Stimulated activated CD8-positive, alpha-beta memory T cell treated with anti-CD3 and anti-CD28 coated beads, Interleukin-15, amount 100 ng/mL, for 48 hours (primary cell): Measurements from ENCODE around the gene GAP43.
"Not testable (repeated sequence)": the region's sequence is repeated elsewhere in the genome, so short reads cannot be mapped to it uniquely, and the experiment has no call there.

Experiments used
- DNase-seq, 2 donors: peaks; one replicate each; pipeline ENCODE4 v3.0.0-alpha.2; 2020; ENCODE audit warnings: low read depth in 2 of 2

Gene GAP43

GRCh38 chr3:115697263-115698053 lies 74.1 kb downstream of the GAP43 start:
- no peak for DNase-seq

GRCh38 chr3:115698851-115699591 lies 75.7 kb downstream of the GAP43 start:
- no peak for DNase-seq

DNA sequence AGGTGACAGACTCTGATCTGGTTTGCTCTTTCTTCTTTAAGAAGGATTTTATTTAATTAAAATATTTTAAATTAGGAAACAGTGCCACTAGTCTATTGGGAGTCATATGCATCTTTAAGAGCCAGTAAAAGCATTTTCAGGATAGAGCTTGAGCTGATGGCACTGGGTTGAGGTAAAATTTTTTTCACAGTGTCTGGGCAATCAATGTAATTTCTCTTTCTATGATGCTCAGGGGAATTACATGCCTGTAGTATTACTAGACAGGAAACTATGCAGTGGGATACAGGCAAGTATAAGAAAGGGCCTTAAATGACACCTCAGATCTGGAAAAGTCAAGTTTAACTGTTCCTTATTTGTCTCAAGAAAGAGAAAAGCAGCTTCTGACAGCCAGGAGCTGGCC lies 76.4 kb downstream of the GAP43 start:
- no peak for DNase-seq

- DNase-seq = no peak
Observed at GRCh38 chr3:115702598-115702997, 79.3 kb downstream of the GAP43 start.

GRCh38 chr3:115704661-115705338 lies 81.5 kb downstream of the GAP43 start:
- no peak for DNase-seq

- DNase-seq = no peak
Observed at GRCh38 chr3:115706311-115706829, 83.1 kb downstream of the GAP43 start.

DNA sequence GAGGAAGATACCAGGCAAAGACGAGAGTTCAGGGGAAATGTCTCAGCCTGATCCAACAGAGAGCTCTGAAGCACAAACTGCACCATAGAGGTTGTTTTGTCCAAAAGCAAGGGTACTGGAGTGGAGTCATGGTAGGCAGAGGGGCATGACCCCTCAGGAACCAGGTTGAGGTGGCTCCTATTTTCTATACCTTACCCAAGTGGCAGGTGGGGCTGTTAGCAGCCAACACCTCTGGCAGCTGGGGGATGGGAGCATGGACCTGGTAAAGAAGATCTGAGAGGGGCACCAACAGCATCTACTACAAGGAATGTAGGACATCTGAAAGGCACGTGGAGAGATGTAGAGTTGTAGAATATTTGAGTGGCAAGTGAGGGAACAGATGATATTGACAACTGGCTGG lies 85.2 kb downstream of the GAP43 start:
- DNase-seq = no peak

- no peak for DNase-seq
Observed at GRCh38 chr3:115709093-115709492, 85.8 kb downstream of the GAP43 start.

- no peak for DNase-seq
Observed at GRCh38 chr3:115709931-115710330, 86.6 kb downstream of the GAP43 start.

- DNase-seq = no peak
Observed at GRCh38 chr3:115710799-115711198, 87.5 kb downstream of the GAP43 start.

DNA sequence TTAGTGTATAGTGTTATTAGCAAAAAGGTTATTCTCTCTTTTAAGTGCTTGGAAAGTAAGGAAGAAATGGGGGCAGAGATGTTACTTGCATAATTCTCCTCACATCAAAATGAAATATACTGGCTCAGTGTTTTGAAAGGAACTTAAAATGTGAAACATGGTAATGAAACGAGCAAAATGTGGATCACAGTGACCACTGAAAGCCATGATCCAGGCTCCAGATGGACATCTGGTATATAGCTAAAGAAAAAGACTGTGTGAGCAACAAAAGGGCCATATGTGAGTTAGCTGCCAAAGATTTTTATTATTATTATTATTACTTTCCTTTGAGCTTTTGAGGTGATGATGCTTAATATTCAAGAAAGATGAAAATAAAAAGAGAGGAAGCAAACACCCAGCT lies 89.6 kb downstream of the GAP43 start:
- DNase-seq = no peak

DNA sequence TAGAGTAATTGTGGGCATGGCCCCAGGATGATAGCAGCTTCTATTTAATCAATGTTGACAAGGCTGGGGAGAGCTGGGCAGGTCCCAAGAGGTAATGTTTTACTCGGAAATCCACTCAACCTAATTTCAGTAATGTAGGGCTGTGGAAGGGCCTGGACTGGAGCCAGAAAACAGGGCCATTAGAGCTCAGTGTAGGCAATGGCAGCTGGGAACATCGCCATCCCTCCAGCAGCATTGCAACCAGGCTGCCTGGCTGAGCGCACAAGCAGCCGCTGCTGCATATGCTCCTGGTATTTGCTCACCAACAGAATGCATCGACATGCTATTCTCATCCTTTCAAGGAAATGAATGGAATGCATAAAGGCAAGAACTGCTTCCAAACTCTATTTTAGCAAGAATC lies 90.0 kb downstream of the GAP43 start:
- DNase-seq = no peak

- no peak for DNase-seq
Observed at GRCh38 chr3:115715241-115715745, 92.0 kb downstream of the GAP43 start.

DNA sequence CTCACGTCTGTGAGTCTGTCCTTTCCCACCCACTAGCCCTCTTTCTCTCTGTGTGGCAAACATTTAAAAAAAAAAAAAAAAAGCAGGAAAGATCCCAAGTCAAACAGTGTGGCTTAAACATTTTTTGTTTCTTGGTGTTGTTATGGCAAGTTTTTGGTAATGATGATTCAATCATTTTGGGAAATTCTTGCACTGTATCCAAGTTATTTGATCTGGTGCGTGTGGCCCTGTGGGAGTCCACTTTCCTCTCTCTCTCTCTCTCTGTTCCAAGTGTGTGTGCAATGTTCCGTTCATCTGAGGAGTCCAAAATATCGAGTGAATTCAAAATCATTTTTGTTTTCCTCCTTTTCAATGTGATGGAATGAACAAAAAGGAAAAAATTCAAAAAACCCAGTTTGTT lies 97.7 kb downstream of the GAP43 start:
- no peak for DNase-seq

DNA sequence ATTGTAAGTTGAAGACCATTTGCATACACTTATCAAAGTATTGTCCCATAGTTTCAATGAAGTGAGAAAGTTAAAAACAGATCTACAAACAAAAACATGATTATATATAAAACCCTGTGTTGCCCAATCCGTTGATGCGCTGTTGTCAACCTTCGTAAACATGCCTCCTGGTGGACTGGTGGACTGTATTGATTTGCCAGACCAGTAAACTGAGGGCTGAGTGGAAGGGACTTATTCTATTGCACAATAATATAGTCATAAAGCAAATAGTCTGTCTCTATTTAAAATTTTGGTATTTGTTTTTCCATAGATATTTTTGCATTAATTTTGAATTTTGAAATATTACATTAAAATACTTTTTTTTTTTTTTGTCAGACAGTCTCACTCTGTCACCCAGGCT lies 102.5 kb downstream of the GAP43 start:
- no peak for DNase-seq

GRCh38 chr3:115727135-115727534 lies 103.8 kb downstream of the GAP43 start:
- no peak for DNase-seq

- no peak for DNase-seq
Observed at GRCh38 chr3:115728013-115728412, 104.7 kb downstream of the GAP43 start.

- not testable (repeated sequence) for DNase-seq
Observed at GRCh38 chr3:115736341-115736740, 113.0 kb downstream of the GAP43 start.

- DNase-seq = no peak
Observed at GRCh38 chr3:115741650-115742049, 118.3 kb downstream of the GAP43 start.

DNA sequence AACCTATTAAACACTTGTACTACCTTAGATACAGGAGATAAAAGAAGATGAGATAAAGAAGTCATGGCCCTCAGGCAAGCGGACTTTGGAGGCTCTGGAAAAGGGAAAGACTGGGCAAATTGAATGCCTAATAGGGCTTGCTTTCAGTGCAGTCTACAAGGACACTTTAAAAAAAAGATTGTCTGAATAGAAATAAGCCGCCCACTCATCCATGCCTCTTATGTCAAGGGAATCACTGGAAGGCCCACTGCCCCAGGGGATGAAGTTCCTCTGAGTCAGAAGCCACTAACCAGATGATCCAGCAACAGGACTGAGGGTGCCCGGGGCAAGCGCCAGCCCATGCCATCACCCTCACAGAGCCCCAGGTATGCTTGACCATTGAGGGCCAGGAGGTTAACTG lies 121.2 kb downstream of the GAP43 start:
- DNase-seq = not testable (repeated sequence)

DNA sequence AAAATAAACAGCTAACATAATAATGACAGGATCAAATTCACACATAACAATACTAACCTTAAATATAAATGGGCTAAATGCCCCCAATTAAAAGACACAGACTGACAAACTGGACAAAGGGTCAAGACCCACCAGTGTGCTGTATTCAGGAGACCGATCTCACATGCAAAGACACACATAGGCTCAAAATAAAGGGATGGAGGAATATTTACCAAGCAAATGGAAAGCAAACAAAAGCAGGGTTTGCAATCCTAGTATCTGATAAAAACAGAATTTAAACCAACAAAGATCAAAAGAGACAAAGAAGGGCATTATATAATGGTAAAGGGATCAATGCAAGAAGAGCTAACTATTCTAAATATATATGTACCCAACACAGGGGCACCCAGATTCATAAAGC lies 129.7 kb downstream of the GAP43 start:
- DNase-seq = not testable (repeated sequence)

- no peak for DNase-seq
Observed at GRCh38 chr3:115758076-115758763, 134.9 kb downstream of the GAP43 start.
